ENCODE data around the gene STK10.

DNA sequence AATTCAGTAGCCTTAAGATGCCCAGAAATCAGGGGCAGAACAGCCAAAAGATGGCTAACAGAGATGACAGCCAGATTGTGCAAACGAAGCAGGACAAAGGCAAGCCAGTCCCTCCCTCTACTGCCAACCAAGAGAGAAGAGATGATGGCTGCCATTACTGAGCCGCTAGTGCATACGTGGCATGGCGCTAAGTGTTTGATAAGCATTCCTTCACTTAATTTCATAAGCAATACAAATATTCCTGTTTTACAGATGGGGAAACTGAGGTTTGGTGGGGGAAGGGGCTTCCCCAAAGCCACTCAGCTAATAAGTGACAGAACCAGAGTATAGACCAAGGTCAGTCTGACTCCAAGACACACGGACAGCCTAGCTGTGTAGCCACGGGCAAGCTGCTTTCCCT lies 44.1 kb downstream of the STK10 start:
- TF ChIP-seq GATA2 (IDR thresholded peaks at IDR 0.05; ENCODE audit: low read depth, low read length) (no peak), GATA3 (IDR thresholded peaks at IDR 0.05; ENCODE audit: low read depth, low read length) (no peak)

All from SH-SY5Y (cell line).